K562 (cell line): ENCODE measurements around the gene C21orf58. TPM values are rescaled to one million over a fixed set of nuclear protein-coding genes. Genes with fewer than 3 reads are reported as not detected.

Experiments used
- ARID2 ChIP-seq: fragments of 450-650 bp; IDR thresholded peaks from 2 replicates; pipeline ENCODE4 v1.6.1; 2017; ENCODE audit warnings: antibody characterized with exemption, mild to moderate bottlenecking
- FOXO4 ChIP-seq: fragments of 450-650 bp; formaldehyde crosslinking; IDR thresholded peaks from 2 replicates; pipeline ENCODE4 v1.4.0; 2020; ENCODE audit warnings: mild to moderate bottlenecking, moderate library complexity
- JUND ChIP-seq, 2 experiments: IDR thresholded peaks; 2 replicates in 1 of 2; 3 replicates in 1 of 2; pipeline ENCODE4 v1.6.1; 2011; ENCODE audit warnings: borderline replicate concordance in 2 of 2, low read depth in 2 of 2, low read length in 2 of 2, improper control_type of control experiment in 1 of 2, missing biosample characterization in 1 of 2, missing genetic modification characterization in 1 of 2, missing genetic modification reagents in 1 of 2
- MAFG ChIP-seq: fragments of 450-650 bp; conservative IDR thresholded peaks from 2 replicates; pipeline ENCODE4 v1.6.1; 2016; ENCODE audit warnings: missing genetic modification characterization, missing compliant biosample characterization
- NFYB ChIP-seq: IDR thresholded peaks from 2 replicates; pipeline ENCODE4 v1.6.1; 2011; ENCODE audit warnings: mild to moderate bottlenecking, moderate library complexity; ENCODE audit not compliant: insufficient read length; ENCODE audit errors: extremely low read depth
- NKRF ChIP-seq: fragments of 450-650 bp; IDR thresholded peaks from 2 replicates; pipeline ENCODE4 v1.6.1; 2016; ENCODE audit warnings: borderline replicate concordance
- NR2C2 ChIP-seq, 2 experiments: fragments of 200-800 bp in 1 of 2; sonication (Bioruptor generic) in 1 of 2; sonication (generic) in 1 of 2; formaldehyde crosslinking in 1 of 2; IDR thresholded peaks; 2 replicates each; pipeline versions ENCODE4 v1.6.1 to v1.8.0; 2016 to 2022; ENCODE audit warnings: mild to moderate bottlenecking in 1 of 2, missing compliant biosample characterization in 1 of 2, missing genetic modification characterization in 1 of 2, missing genetic modification reagents in 1 of 2
- NR3C1 ChIP-seq: sonication (generic); formaldehyde crosslinking; IDR thresholded peaks from 2 replicates; pipeline ENCODE4 v1.8.1; 2022; ENCODE audit warnings: missing genetic modification reagents
- PCBP1 ChIP-seq: fragments of 200-400 bp; formaldehyde crosslinking; IDR thresholded peaks from 2 replicates; pipeline ENCODE4 v1.6.1; 2018; ENCODE audit warnings: mild to moderate bottlenecking, low read depth, low read length; ENCODE audit not compliant: poor library complexity, severe bottlenecking
- RUNX1 ChIP-seq: sonication (generic); IDR thresholded peaks from 2 replicates; pipeline ENCODE4 v1.6.1; 2016; ENCODE audit warnings: antibody characterized with exemption, low read depth
- STAT6 ChIP-seq: sonication (generic); formaldehyde crosslinking; IDR thresholded peaks from 2 replicates; pipeline ENCODE4 v1.8.1; 2023; ENCODE audit warnings: mild to moderate bottlenecking, missing genetic modification reagents
- ZC3H8 ChIP-seq: fragments of 450-650 bp; IDR thresholded peaks from 2 replicates; pipeline ENCODE4 v1.6.1; 2017
- ZFP30 ChIP-seq: fragments of 250-450 bp; sonication (Bioruptor Pico); IDR thresholded peaks from 2 replicates; pipeline ENCODE4 v1.8.0; 2022; ENCODE audit warnings: moderate library complexity, mild to moderate bottlenecking, inconsistent platforms, borderline replicate concordance
- ZNF165 ChIP-seq: fragments of 250-450 bp; sonication (Bioruptor Pico); IDR thresholded peaks from 2 replicates; pipeline ENCODE4 v1.4.0; 2020; ENCODE audit warnings: borderline replicate concordance
- ZNF277 ChIP-seq: fragments of 250-450 bp; sonication (Bioruptor Pico); IDR thresholded peaks from 2 replicates; pipeline ENCODE4 v1.8.0; 2022; ENCODE audit warnings: inconsistent platforms, mild to moderate bottlenecking, moderate library complexity, borderline replicate concordance
- ZNF444 ChIP-seq: fragments of 250-450 bp; sonication (Bioruptor Pico); IDR thresholded peaks from 2 replicates; pipeline ENCODE4 v1.4.0; 2020; ENCODE audit warnings: mild to moderate bottlenecking, moderate library complexity
- ZNF655 ChIP-seq: fragments of 250-450 bp; sonication (Bioruptor Pico); IDR thresholded peaks from 2 replicates; pipeline ENCODE4 v1.5.0; 2021
- ZNF699 ChIP-seq: fragments of 250-450 bp; sonication (Bioruptor Pico); IDR thresholded peaks from 2 replicates; pipeline ENCODE4 v1.8.0; 2021; ENCODE audit warnings: mild to moderate bottlenecking, moderate library complexity; ENCODE audit not compliant: insufficient replicate concordance
- ZSCAN29 ChIP-seq: fragments of 450-650 bp; IDR thresholded peaks from 2 replicates; pipeline ENCODE4 v1.6.1; 2017
- polyA plus RNA-seq, 8 experiments: library from polyadenylated mRNA; depleted of rRNA in 4 of 8; stranded (reverse) in 5 of 8; unstranded in 3 of 8; fragments of >200 nt; fragmentation: Nextera tagmentation in 2 of 8; fragmentation: Illumina TruSeq in 1 of 8; extraction: Ambion mirVana in 2 of 8; extraction: Trizol in 1 of 8; gene quantifications; 2 replicates each; pipeline versions ENCODE4 v1.2.1 to v1.2.3, GENCODE V29; 2011 to 2014; ENCODE audit warnings: inconsistent platforms in 1 of 8, missing spikeins in 1 of 8
- total RNA-seq, 7 experiments: library from RNA; depleted of rRNA in 6 of 7; stranded (reverse); fragments of >200 nt in 6 of 7; fragmentation: Illumina TruSeq in 2 of 7; extraction: Trizol in 2 of 7; gene quantifications; 2 replicates each; pipeline versions ENCODE4 v1.2.1 to v1.2.3, GENCODE V29; 2011 to 2021; ENCODE audit warnings: low replicate concordance in 1 of 7

C21orf58 gene
- total and polyA plus RNA-seq, 9 of the 15 experiments (the other 6 are each of a cell fraction or from before 2014, with no cell fraction given) = 1.2 to 30.5 (median 12.4) TPM

GRCh38 chr21:46323227-46323709 lies 402 bp downstream of the C21orf58 start (continued):
- TF ChIP-seq NKRF = peak; percentile 49; the same call in 1 of the 2 replicates
- no peak for TF ChIP-seq ZC3H8
- no peak for TF ChIP-seq FOXO4
- TF ChIP-seq ZNF444 = no peak
- TF ChIP-seq ZNF655 (CRISPR knock-in tag) = no peak
- peak; percentile 70; the same call in 1 of the 2 replicates for TF ChIP-seq NR3C1 (CRISPR knock-in tag)
- no peak for TF ChIP-seq NR2C2 (CRISPR knock-in tag; IDR thresholded peaks at IDR 0.05)
- TF ChIP-seq NR2C2 (tag; IDR thresholded peaks at IDR 0.05) = no peak
- TF ChIP-seq JUND (IDR thresholded peaks at IDR 0.05; ENCODE audit: borderline replicate concordance, low read depth, low read length) = no peak
- no peak for TF ChIP-seq JUND (tag; IDR thresholded peaks at IDR 0.05; ENCODE audit: borderline replicate concordance, low read depth, low read length)
- TF ChIP-seq PCBP1 = no peak
- TF ChIP-seq MAFG (tag) = no peak
- TF ChIP-seq ZNF165 (CRISPR knock-in tag) = no peak; the same call in 1 of the 2 replicates
- no peak for TF ChIP-seq ARID2
- no peak for TF ChIP-seq ZNF277 (CRISPR knock-in tag)
- TF ChIP-seq ZFP30 (CRISPR knock-in tag) = no peak
- no peak for TF ChIP-seq NFYB
- TF ChIP-seq ZNF699 = no peak
- TF ChIP-seq ZSCAN29 = peak; percentile 15; the same call in 1 of the 2 replicates
- TF ChIP-seq STAT6 (CRISPR knock-in tag) = no peak
- TF ChIP-seq RUNX1 = no peak
